ENCODE measurements around the gene KIF21B. TPM values are rescaled to one million over a fixed set of nuclear protein-coding genes. Genes with fewer than 3 reads are reported as not detected.
A peak's percentile ranks its signal among the peaks of the same experiment; 100 is the strongest.
"Not testable (repeated sequence)": the region's sequence is repeated elsewhere in the genome, so short reads cannot be mapped to it uniquely, and the experiment has no call there.

Gene KIF21B
- total and polyA plus RNA-seq, 8 donors: 2.0 to 15.1 (median 9.5) TPM

DNA sequence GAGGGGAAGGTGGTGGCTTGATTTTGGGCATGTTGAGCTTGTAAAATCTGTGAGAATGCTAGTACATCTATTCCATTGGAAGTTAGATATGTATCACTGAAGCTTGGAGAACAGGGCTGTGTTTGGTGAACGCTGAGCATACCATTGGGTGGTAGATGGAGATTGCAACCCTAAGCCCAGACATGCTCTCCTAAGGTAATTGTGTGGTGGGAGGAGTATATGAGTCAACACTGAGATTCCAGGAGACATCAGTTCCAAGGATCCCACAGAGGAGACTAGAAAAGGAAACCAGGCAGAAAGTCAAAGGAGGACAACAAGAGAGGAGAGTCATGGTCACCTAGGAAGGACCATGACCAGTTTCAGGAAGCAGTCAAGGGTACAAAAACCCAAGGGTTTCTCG is 60.4 kb downstream of the KIF21B start:
- no peaks in the 10 kb centered on the region for H3K4me1 ChIP-seq
- ATAC-seq (no peak), DNase-seq (no peak)

DNA sequence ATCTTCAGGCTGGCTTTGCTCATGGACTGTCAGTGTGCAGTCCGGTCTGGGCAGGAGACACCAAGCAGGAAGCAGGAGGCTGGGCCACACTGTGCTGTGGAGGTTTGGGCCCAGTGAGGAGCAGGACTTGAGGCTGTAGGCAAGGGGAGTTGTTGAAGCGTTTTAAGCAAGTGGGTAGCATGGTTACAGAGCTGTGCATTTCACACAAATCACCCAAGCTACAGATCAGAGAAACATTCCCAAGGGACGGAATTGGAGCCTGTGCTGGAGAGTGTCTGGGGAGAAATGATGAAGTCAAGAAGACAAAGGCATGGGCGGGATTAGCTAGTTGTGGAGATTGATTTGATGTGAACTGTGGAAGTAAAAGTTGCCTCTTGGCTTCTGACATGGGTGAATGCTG is 60.9 kb downstream of the KIF21B start:
- no peak overlapping the region for H3K4me3 ChIP-seq
- intact Hi-C loops (cut with DNase I): no loop called here
- TF ChIP-seq, protein P1, sequence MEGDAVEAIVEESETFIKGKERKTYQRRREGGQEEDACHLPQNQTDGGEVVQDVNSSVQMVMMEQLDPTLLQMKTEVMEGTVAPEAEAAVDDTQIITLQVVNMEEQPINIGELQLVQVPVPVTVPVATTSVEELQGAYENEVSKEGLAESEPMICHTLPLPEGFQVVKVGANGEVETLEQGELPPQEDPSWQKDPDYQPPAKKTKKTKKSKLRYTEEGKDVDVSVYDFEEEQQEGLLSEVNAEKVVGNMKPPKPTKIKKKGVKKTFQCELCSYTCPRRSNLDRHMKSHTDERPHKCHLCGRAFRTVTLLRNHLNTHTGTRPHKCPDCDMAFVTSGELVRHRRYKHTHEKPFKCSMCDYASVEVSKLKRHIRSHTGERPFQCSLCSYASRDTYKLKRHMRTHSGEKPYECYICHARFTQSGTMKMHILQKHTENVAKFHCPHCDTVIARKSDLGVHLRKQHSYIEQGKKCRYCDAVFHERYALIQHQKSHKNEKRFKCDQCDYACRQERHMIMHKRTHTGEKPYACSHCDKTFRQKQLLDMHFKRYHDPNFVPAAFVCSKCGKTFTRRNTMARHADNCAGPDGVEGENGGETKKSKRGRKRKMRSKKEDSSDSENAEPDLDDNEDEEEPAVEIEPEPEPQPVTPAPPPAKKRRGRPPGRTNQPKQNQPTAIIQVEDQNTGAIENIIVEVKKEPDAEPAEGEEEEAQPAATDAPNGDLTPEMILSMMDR (IDR thresholded peaks at IDR 0.05): no peak
- no peaks in the 10 kb centered on the region for H3K27me3 ChIP-seq
- DNase-seq: peak in 1 of 4 donors; percentile 15
- H3K4me1 ChIP-seq: no peaks in the 10 kb centered on the region
- H3K36me3 ChIP-seq: no peaks in the 10 kb centered on the region
- H3K9me3 ChIP-seq: no peaks in the 10 kb centered on the region
- no peak overlapping the region for H3K27ac ChIP-seq
- ATAC-seq: no peak

More for the DNA sequence above, 60.4 kb downstream of the KIF21B start:
- H3K9me3 ChIP-seq: no peaks in the 10 kb centered on the region
- no peak overlapping the region for H3K27ac ChIP-seq
- intact Hi-C loops (cut with DNase I): no loop called here
- H3K36me3 ChIP-seq: no peaks in the 10 kb centered on the region
- no peaks in the 10 kb centered on the region for H3K27me3 ChIP-seq
- H3K4me3 ChIP-seq: no peak overlapping the region
- TF ChIP-seq, protein P1 (IDR thresholded peaks at IDR 0.05): no peak

DNA sequence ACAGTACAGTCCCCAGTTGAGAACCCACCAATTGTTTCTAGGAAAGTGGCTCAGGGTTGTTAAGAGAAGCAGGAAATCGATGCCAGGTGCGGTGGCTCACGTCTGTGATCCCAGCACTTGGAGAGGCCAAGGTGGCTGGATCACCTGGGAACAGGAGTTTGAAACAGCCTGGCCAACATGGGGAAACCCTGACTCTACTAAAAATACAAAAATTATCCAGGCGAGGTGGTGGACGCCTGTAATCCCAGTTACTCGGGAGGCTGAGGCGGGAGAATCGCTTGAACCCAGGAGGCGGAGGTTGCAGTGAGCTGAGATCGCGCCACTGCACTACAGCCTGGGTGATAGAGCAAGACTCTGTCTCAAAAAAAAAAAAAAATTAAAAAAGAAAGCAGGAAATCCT is 61.4 kb downstream of the KIF21B start:
- intact Hi-C loops (cut with DNase I); H3K27me3 ChIP-seq; H3K27ac ChIP-seq; H3K4me3 ChIP-seq; H3K9me3 ChIP-seq; ATAC-seq; H3K4me1 ChIP-seq; H3K36me3 ChIP-seq: not testable (repeated sequence)
- DNase-seq: peak in 1 of 4 donors; percentile 15

DNA sequence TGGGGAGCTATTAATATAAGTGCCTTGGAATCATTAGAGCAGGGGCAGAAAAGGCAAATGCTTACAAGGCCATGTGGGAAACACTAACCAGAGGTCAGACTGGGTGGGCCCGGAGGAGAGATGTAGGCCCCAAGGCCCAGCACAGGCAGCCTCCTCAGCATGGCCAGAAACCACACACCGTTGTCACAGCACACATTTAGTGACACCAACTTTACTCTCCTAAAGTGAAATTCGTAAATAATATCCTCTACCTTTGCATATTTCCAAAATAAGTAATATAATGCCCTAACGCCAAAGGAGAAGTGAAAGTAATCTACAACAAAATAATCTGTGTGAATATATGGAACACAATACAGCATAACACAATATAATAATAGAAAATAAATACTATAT is 62.6 kb downstream of the KIF21B start:
- TF ChIP-seq, protein P1 (IDR thresholded peaks at IDR 0.05): no peak
- no peaks in the 10 kb centered on the region for H3K36me3 ChIP-seq
- no peak overlapping the region for H3K4me3 ChIP-seq
- ATAC-seq: no peak
- intact Hi-C loops (cut with DNase I): no loop called here
- H3K9me3 ChIP-seq: no peaks in the 10 kb centered on the region
- H3K27ac ChIP-seq: no peak overlapping the region
- no peaks in the 10 kb centered on the region for H3K27me3 ChIP-seq
- no peaks in the 10 kb centered on the region for H3K4me1 ChIP-seq
- peak in 1 of 4 donors; percentile 10 for DNase-seq

DNA sequence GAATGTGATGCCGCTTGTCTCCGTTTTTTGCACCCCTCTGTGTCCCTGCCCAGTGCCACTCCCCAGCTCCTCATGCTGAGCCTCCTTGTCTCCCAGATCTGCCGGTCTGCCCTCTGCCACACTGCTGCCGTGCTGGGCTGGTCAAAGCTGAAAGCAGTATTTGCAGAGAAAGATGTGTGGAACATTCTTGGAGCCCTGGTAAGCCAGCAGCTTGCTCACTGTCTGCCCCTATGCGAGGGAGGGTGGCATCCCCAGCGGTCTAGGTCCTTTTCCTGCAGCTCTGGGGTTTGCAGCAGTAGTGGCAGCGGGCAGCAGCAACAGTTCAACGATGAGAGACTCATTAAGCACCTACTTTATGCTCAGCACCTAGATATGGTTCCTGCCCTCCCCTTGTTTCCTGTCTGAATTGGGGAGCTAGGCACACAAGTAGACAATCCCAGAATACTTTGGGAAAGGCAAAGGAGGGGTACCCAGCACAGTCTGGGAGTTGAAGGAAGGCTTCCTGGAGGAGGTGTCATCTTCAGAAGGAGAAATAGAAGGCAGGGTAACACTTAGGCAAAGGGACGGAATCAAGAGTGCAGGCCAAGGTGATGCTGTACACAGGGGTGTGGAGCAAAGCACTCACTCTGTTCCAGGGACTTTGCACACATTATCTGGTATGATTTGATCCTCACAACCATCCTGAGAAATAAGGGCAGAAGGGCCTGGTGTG is 63.1 kb downstream of the KIF21B start:
- DNase-seq (peak in 1 of 4 donors; percentile 27), ATAC-seq (no peak)
- no peak overlapping the region for H3K4me3 ChIP-seq
- TF ChIP-seq, protein P1 (IDR thresholded peaks at IDR 0.05): no peak
- no peak overlapping the region for H3K27ac ChIP-seq
- H3K4me1 ChIP-seq: no peaks in the 10 kb centered on the region
- H3K27me3 ChIP-seq: no peaks in the 10 kb centered on the region
- H3K36me3 ChIP-seq: no peaks in the 10 kb centered on the region
- no peaks in the 10 kb centered on the region for H3K9me3 ChIP-seq
- intact Hi-C loops (cut with DNase I): no loop called here

Data from left lung (tissue), 10 donors.